ENCODE measurements around the gene ABHD8. TPM values are rescaled to one million over a fixed set of nuclear protein-coding genes. Genes with fewer than 3 reads are reported as not detected.
A peak's percentile ranks its signal among the peaks of the same experiment; 100 is the strongest.

ABHD8 gene
- total and polyA plus RNA-seq, 2 donors (not counting 1 experiment from before 2014, with no cell fraction given): 5.2 to 7.2 TPM

DNA sequence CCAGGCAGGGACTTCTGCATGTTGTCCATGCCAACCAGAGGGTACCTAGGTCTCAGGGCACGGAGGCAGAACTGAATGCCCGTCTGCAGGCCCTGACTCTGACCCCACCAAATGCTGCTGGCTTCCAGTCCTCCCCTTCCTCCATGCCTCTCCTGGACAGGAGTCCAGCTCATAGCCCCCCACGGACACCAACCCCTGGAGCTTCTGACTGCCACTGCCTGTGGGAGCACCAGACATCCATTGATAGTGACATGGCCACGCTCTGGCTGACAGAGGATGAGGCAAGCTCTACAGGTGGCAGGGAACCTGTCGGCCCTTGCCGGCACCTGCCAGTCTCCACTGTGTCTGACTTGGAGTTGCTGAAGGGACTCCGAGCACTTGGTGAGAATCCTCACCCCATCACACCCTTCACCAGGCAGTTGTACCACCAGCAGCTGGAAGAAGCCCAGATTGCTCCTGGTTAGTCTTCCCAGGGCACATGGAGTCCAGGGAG, 19.7 kb downstream of the ABHD8 start:
- Histone ChIP-seq H3K27me3 (replicated peaks in 1 of 4; ENCODE audit: control extremely low read depth in 1 of 4, control insufficient read depth in 3 of 4, insufficient read depth in 4 of 4, low read length in 3 of 4) (no peaks in the 10 kb centered on the region), H3K9ac (ENCODE audit: low read length) (no peak overlapping the region), H2AFZ (ENCODE audit: insufficient read depth, low read depth, low read length, poor library complexity, severe bottlenecking) (no peak overlapping the region), H3K4me3 (ENCODE audit: control extremely low read depth in 1 of 5, extremely low read depth in 1 of 5, insufficient read depth in 1 of 5, low read depth in 2 of 5, low read length in 4 of 5) (no peak overlapping the region), H3K27ac (ENCODE audit: low read length in 2 of 2) (no peak overlapping the region), H4K20me1 (ENCODE audit: control insufficient read depth, insufficient read depth, low read length, poor library complexity, severe bottlenecking) (no peaks in the 10 kb centered on the region), H3K9me3 (ENCODE audit: control extremely low read depth in 1 of 3, control insufficient read depth in 2 of 3, insufficient read depth in 1 of 3, low read length in 2 of 3) (no peaks in the 10 kb centered on the region), H3K4me1 (ENCODE audit: control insufficient read depth in 2 of 2, insufficient read depth in 2 of 2, low read length in 2 of 2) (peaks cover 5 to 21% of the 10 kb centered on the region in 2 donors), H3K36me3 (replicated peaks in 1 of 2; ENCODE audit: control extremely low read depth in 1 of 2, control insufficient read depth in 1 of 2, extremely low read depth in 1 of 2, insufficient read depth in 2 of 2, low read length in 1 of 2) (peaks cover 0 to 13% of the 10 kb centered on the region in 2 experiments), H3K79me2 (ENCODE audit: control insufficient read depth, insufficient read depth, low read length) (no peaks in the 10 kb centered on the region), H3K4me2 (replicated peaks; ENCODE audit: low read depth, low read length, poor library complexity, severe bottlenecking) (no peak overlapping the region)
- no peak for ATAC-seq (ENCODE audit: low read depth)
- WGBS (ENCODE audit: insufficient coverage): 90% methylated on average over 6 of the region's 7 CpGs
- peak overlapping the region; percentile 32 for H3K4me3 Mint-ChIP-seq
- ChIA-PET POLR2A (interaction anchor here (1.1 kb wide), 1 partner anchor 22 kb away, joined by 12 read pairs; no protein-coding TSS in a partner anchor), CTCF (interaction anchor here (0.8 to 5.9 kb wide), 19 partner anchors 9 to 565 kb away, joined by 3 to 52 read pairs (median 4); partner anchors contain the start of genes BABAM1, MRPL34, USE1 and USHBP1)
- peaks cover 8% of the 10 kb centered on the region for H3K4me1 Mint-ChIP-seq
- TF ChIP-seq CTCF (IDR thresholded peaks at IDR 0.05): no peak
- TF ChIP-seq EZH2 (IDR thresholded peaks at IDR 0.05; ENCODE audit: borderline replicate concordance, insufficient read depth, low read depth, low read length, poor library complexity, severe bottlenecking): no peak
- H3K27ac Mint-ChIP-seq: no peak overlapping the region
- no peaks in the 10 kb centered on the region for H3K27me3 Mint-ChIP-seq
- H3K9me3 Mint-ChIP-seq (ENCODE audit: insufficient read depth): no peaks in the 10 kb centered on the region
- intact Hi-C loops (cut with micrococcal nuclease): loop anchor here (2.0 to 10.0 kb wide), 3 partner anchors 449 to 569 kb away; no protein-coding TSS in a partner anchor
- DNase-seq: peak; percentile 34

DNA sequence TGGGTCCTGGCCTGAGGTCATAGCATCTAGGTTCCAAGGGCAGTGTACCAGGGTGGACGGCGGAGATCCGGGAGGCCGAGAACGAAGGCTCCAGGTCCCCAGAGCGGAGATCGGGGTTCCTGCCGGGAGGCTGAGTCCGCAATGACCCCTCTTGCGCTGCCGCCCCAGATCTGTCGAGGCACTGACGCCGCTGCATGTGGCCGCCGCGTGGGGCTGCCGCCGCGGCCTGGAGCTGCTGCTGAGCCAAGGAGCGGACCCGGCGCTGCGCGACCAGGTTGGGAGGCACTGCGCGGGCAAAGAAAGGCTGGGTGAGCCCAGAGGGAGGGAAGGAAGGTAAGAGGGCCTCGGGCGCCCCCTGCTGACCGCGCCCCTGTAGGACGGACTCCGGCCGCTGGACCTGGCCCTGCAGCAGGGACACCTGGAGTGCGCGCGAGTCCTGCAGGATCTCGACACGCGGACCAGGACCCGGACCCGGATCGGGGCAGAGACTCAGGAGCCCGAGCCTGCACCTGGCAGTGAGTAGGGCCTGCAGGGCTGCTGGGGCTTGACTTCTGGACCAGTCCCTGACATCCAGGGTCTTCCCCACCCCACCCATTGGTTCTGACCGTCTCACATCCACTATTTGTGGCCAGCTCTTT, 20.6 kb downstream of the ABHD8 start:
- H3K4me1 ChIP-seq (ENCODE audit: control insufficient read depth in 2 of 2, insufficient read depth in 2 of 2, low read length in 2 of 2): peaks cover 5 to 21% of the 10 kb centered on the region in 2 donors
- H3K9ac ChIP-seq (ENCODE audit: low read length): peak overlapping the region; percentile 78
- H3K9me3 Mint-ChIP-seq (ENCODE audit: insufficient read depth): no peaks in the 10 kb centered on the region
- H3K27me3 Mint-ChIP-seq: no peaks in the 10 kb centered on the region
- H3K4me3 Mint-ChIP-seq: peak overlapping the region; percentile 93
- H3K36me3 ChIP-seq (replicated peaks in 1 of 2; ENCODE audit: control extremely low read depth in 1 of 2, control insufficient read depth in 1 of 2, extremely low read depth in 1 of 2, insufficient read depth in 2 of 2, low read length in 1 of 2): peaks cover 0 to 13% of the 10 kb centered on the region in 2 experiments
- no peak overlapping the region for H3K27ac ChIP-seq (ENCODE audit: low read length in 2 of 2)
- no peaks in the 10 kb centered on the region for H3K9me3 ChIP-seq (ENCODE audit: control extremely low read depth in 1 of 3, control insufficient read depth in 2 of 3, insufficient read depth in 1 of 3, low read length in 2 of 3)
- no peaks in the 10 kb centered on the region for H3K27me3 ChIP-seq (replicated peaks in 1 of 4; ENCODE audit: control extremely low read depth in 1 of 4, control insufficient read depth in 3 of 4, insufficient read depth in 4 of 4, low read length in 3 of 4)
- POLR2A ChIA-PET: interaction anchor here (0.6 to 1.5 kb wide), 6 partner anchors 18 to 99 kb away, joined by 3 to 12 read pairs (median 6); partner anchors contain the start of genes OCEL1, USE1 and USHBP1
- peaks cover 8% of the 10 kb centered on the region for H3K4me1 Mint-ChIP-seq
- WGBS (ENCODE audit: insufficient coverage): 4% methylated on average over 45 of the region's 45 CpGs
- peak overlapping the region; percentile 85 for H2AFZ ChIP-seq (ENCODE audit: insufficient read depth, low read depth, low read length, poor library complexity, severe bottlenecking)
- ATAC-seq (ENCODE audit: low read depth) (peak; percentile 84), DNase-seq (peak; percentile 88)
- H3K4me3 ChIP-seq (ENCODE audit: control extremely low read depth in 1 of 5, extremely low read depth in 1 of 5, insufficient read depth in 1 of 5, low read depth in 2 of 5, low read length in 4 of 5): peak overlapping the region; percentile 48 to 92 (median 66)
- CTCF ChIA-PET: interaction anchor here (0.8 to 5.9 kb wide), 16 partner anchors 11 to 564 kb away, joined by 3 to 52 read pairs (median 5); partner anchors contain the start of genes BABAM1, MRPL34, USE1 and USHBP1
- intact Hi-C loops (cut with micrococcal nuclease): loop anchor here (1.0 to 10.0 kb wide), 5 partner anchors 21 to 568 kb away; no protein-coding TSS in a partner anchor
- H3K4me2 ChIP-seq (replicated peaks; ENCODE audit: low read depth, low read length, poor library complexity, severe bottlenecking): peak overlapping the region; percentile 92
- TF ChIP-seq CTCF (IDR thresholded peaks at IDR 0.05) (peak; percentile 92), EZH2 (IDR thresholded peaks at IDR 0.05; ENCODE audit: borderline replicate concordance, insufficient read depth, low read depth, low read length, poor library complexity, severe bottlenecking) (no peak)
- no peaks in the 10 kb centered on the region for H4K20me1 ChIP-seq (ENCODE audit: control insufficient read depth, insufficient read depth, low read length, poor library complexity, severe bottlenecking)
- no peaks in the 10 kb centered on the region for H3K79me2 ChIP-seq (ENCODE audit: control insufficient read depth, insufficient read depth, low read length)
- peak overlapping the region; percentile 63 for H3K27ac Mint-ChIP-seq
